EH (cell line): Measurements from ENCODE around the gene TBX2.
"Not testable (repeated sequence)": the region's sequence is repeated elsewhere in the genome, so short reads cannot be mapped to it uniquely, and the experiment has no call there.

Experiments
- DNase-seq: peaks from one replicate; pipeline ENCODE4 v3.0.0-alpha.2; 2015; ENCODE audit warnings: low read depth

TBX2 gene

GRCh38 chr17:61414141-61414935 lies 14.7 kb downstream of the TBX2 start:
- DNase-seq = no peak

DNA sequence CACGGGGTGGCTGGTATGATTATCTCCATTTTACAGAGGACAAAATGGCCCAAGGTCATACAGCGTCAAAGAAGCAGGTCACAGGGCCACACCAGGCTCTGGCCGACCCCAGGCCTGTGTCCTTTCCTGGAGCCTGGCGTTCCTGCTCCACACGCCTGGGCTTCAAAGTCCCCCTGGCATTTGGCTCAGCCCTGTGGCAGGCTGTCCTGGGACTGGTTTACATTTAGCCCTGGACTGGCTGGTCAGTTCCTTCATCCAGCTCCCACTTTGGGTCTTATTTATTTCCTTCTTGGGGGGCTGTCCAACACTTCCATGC lies 15.3 kb downstream of the TBX2 start:
- DNase-seq = no peak

DNA sequence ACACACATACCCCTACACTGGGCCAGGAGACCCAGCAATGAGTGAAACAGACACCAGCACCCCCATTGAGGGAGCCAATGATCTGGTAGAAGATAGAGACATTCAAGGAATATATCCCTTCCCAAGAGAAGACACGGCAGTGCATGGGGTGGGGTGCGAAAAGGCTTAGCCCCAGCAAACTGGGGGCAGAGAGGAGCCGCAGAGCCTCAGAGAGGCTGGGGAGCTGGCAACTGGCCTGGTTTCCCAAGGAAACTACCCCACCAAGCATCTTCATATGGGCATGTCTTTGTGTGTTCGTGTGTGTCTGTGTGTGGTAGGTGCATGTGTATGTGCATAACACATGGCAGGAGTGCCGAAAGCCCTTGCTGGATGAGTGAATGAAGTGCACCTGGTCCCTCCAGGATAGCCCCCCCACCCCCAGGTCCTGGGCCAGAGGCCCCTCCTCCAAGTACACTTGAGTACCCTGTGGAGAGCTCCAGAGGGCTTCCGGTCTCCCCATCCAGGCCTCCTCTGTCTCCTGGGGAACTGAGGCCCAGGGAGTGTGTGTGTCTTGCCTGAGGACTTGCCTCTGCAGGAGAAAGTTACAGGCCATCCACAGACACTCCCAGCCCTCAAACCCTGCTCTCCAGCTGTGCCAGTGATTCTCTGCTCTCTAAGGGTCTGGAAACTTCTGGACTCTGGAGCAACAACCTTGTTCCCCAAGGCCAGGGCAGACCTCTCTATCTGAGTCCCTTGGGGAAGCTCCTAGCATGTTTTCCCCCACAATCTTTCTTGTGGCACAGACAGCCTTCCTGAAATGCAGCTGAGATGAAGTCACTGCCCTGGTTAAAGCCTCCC lies 15.9 kb downstream of the TBX2 start:
- peak; percentile 59 for DNase-seq

DNA sequence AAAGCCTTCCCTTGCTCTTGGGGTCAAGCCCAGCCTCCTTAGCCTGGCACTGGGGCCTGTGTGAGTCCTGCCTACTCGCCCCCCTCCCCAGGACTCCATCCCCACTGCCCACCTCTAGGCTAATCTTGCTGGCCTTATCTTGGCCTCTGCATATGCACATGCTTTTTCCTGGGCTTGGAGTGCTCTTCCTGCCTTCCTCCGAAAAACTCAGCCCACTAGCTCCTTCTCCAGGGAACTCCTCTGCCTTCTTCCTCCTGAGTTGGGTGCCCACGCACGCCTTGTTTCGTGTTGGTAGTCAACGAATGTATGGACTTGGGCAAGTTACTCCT lies 16.5 kb downstream of the TBX2 start:
- DNase-seq = no peak

GRCh38 chr17:61416540-61417363 lies 17.1 kb downstream of the TBX2 start:
- DNase-seq = peak; percentile 94

DNA sequence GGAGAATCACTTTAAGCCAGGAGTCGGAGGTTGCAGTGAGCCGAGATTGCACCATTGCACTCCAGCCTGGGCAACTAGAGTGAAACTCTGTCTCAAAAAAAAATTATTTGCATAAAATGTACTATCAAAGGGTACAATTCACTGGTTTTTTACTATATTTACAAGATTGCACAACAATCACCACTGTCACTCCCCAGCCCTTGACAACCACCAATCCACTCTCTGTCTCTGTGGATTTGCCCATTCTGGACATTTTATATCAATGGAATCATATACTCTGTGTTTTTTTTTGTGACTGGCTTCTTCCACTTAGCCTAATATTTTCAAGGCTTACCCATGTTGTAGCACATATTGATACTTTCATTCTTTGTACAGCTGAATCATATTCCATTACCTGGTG lies 18.8 kb downstream of the TBX2 start:
- DNase-seq = no peak

- DNase-seq = no peak
These were observed 19.9 kb downstream of the TBX2 start for GRCh38 chr17:61419496-61420046.

DNA sequence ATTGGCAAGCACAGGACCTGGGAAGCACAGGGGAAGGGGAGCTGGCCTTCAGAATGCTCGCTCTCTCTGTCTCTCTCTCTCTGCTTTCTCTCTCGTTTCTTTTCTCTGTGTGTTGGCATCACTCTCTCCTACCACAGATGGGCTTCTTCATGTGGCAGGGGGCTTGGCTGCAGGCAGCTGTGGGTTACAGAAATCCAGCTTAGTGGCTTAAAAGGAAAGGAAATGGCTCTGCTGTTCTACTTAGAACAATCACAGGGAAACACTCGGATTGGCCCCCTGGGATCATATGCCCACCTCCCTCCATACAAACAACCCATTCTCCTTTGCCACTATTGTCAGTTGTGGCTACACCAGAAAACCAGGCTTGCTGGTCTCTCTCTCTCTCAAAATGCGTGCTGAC lies 20.4 kb downstream of the TBX2 start:
- DNase-seq = no peak

DNA sequence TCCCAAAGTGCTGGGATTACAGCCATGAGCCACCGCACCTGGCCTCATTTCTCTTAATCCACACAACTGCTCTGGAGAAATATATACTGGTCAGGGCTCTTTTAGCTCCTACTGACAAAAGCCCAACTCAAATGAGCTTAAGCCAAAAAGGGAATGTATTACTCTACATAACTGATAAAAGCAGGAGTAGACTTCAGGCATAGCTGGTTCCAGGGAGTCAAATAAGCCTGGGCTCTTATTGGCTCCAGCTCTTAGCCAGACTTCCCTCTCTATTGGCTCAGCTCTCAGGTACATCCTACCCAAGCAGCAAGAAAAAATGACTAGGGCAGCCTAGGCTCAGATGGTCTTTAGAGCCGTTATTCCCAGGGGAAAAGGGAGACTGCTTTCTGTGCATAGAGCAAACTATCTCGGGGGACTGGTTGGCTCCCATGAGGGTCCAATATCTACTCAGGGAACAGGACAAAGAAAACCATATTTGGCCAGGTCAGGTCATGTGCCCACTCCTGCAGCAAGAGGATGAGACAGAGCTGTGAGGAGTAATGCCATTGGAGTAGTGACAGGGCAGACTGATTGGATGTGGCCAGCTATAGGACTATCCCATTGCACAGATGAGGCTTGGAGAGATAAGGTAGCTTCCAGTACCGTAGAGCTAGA lies 21.2 kb downstream of the TBX2 start:
- no peak for DNase-seq

- DNase-seq = no peak
These were observed 21.8 kb downstream of the TBX2 start for GRCh38 chr17:61421460-61421859.

DNA sequence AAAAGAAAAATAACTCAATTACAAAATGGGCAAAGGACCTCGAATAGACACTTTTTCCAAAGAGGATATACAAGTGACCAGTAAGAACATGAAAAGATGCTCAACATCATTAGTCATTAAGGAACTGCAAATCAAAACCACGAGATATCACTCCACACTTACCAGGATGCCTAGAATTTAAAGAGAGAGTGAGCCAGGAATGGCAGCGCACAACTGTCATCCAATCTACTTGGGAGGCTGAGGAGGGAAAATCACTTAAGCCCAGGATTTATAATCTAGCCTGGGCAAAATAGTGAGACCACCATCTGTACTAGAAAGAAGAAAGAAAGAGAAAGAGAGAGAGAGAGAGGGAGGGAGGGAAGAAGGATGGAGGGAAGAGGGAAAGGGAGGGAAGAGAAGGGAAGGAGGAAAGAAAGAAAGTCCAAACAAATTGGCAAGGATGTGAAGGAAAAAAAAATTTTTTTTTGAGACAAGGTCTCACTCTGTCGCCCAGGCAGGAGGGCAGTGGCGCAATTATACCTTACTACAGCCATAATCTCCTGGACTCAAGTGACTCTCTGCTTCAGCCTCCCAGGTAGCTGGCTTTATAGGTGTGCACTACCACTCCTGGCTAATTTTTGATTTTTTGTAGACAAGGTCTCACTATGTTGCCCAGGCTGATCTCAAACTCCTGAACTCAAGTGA lies 22.6 kb downstream of the TBX2 start:
- DNase-seq = no peak

DNA sequence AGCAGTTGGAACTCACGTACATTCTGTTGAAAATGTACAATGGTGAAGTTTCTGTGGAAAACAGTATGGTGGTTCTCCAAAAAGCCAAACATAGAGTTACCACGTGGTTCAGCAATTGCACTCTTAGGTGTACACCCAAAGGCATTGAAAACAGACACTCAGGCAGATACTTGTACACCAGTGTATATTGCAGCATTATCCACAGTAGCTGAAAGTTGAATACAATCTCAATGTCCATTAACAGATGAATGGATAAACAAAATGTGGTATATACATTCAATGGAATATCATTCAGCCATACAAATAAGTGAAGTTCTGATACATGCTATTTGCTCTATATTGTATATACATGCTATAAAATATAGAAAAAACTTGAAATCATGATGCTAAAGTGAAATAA lies 23.2 kb downstream of the TBX2 start:
- no peak for DNase-seq

GRCh38 chr17:61423967-61424649 lies 24.5 kb downstream of the TBX2 start:
- DNase-seq = no peak

DNA sequence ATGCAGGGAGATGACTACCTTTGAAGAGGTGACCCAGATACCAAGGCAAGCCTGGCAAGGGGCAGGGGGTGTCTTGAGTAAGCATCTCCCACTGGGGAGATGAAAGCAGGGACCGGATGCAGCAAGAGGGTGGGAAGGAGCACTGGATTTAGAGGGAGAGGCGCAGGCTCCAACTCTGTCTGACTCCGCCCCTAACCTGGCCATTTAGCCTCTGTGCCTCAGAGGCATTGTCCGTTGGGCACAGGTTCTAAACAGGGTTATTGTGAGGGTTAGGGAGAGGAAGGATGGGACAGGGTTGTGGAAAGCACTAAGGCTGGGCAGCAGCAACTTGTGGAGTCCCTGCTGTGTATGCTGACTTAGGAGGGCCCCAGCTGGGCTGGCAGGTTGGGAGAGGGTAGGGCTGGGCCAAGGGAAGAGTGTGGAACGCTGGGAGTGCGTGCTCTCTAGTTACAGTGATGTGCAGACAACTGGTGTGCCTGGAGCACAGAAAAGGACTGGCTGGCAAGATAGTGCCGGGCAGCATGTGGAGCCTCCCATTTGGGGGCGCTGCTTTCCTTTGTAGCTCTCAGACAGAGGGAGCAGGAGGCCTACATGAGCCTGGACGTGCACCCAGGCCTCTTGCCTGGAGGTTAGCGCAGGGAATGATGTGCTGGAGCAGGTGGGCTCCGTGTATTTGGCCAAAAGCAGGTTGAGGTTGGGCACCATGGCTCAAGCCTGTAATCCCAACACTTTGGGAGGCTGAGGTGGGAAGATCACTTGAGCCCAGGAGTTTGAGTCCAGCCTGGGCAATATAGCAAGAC lies 26.2 kb downstream of the TBX2 start:
- no peak for DNase-seq

DNA sequence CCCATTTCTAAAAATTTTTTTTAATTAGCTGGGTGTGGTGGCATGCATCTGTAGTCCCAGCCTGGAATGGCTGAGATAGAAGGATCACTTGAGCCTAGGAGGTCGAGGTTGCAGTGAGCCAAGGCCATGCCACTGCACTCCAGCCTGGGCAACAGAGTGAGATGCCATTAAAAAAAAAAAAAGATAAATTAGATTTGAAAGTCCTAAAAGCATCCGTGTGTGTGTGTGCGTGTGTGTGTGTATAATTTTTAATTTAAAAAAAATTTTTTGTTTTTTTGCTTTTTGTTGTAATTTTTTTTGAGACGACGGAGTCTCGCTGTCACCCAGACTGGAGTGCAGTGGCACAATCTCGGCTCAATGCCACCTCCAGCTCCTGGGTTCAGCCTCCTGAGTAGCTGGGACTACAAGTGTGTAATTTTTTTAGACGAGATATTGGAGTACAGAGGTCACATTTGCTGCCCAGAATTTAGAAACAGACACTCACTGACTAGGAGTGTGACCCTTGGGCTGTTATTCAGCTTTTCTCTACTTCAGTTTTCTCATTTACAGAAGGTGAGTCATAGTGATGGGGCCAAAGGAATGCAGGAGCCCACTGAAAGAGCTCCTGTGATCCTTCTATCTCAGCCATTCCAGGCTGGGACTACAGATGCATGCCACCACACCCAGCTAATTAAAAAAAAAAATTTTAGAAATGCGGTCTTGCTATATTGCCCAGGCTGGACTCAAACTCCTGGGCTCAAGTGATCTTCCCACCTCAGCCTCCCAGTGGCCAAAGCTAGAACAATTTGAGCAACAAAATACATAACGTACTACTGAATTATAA lies 27.1 kb downstream of the TBX2 start:
- peak; percentile 89 for DNase-seq

- DNase-seq = no peak
These were observed 27.9 kb downstream of the TBX2 start for GRCh38 chr17:61427567-61427966.

GRCh38 chr17:61429274-61429673 lies 29.6 kb downstream of the TBX2 start:
- DNase-seq = no peak

- not testable (repeated sequence) for DNase-seq
These were observed 30.2 kb downstream of the TBX2 start for GRCh38 chr17:61429831-61430230.
